GM12878 (cell line): ENCODE results near the gene TNFAIP8L1. TPM values are rescaled to one million over a fixed set of nuclear protein-coding genes. Genes with fewer than 3 reads are reported as not detected.

Source experiments
- ATAC-seq: fragments of 200-7000 bp; cut with Tn5 transposase; 3 replicates; pipeline ENCODE4 v1.9.1; 2020; ENCODE audit warnings: mild to moderate bottlenecking, moderate library complexity
- BruUV-seq: library from RNA; stranded (reverse); fragments of 400-500 nt; replicated peaks from 2 replicates; lab custom pipeline; 2021; lab: Mats Ljungman, UMichigan
- CTCF ChIA-PET: fragments of 300-600 bp; sonication (Branson Sonifier 250); formaldehyde crosslinking; extraction: SDS; loops from one replicate; lab custom pipeline; 2021; ENCODE audit warnings: inconsistent platforms; lab: Yijun Ruan, JAX
- POLR2A ChIA-PET: fragments of 350-600 bp; formaldehyde crosslinking; extraction: SDS; loops from one replicate; lab custom pipeline; 2021; ENCODE audit warnings: inconsistent platforms; lab: Charles Lee
- RAD21 ChIA-PET: fragments of 300-600 bp; sonication (Branson Sonifier 250); formaldehyde crosslinking; loops from one replicate; lab custom pipeline; 2023; ENCODE audit warnings: antibody characterized with exemption; ENCODE audit not compliant: unreplicated experiment; lab: Charles Lee
- SMC1A ChIA-PET: fragments of 300-600 bp; sonication (Branson Sonifier 250); formaldehyde crosslinking; loops from one replicate; lab custom pipeline; 2023; ENCODE audit not compliant: unreplicated experiment, uncharacterized antibody; lab: Charles Lee
- DNase-seq: peaks from one replicate; pipeline ENCODE4 v3.0.0-alpha.2; 2011; ENCODE audit warnings: low read depth, low spot score
- FAIRE-seq: peaks from 3 replicates; lab custom pipeline; 2011; peaks lifted over from hg19 to GRCh38; lab: Jason Lieb, UNC
- H2AFZ ChIP-seq: 2 replicates; pipeline ENCODE4 v1.6.0; 2011; ENCODE audit warnings: low read depth, low read length, control low read depth; ENCODE audit not compliant: control insufficient read depth
- H3K27ac ChIP-seq: 2 replicates; pipeline ENCODE4 v1.5.1; 2011; ENCODE audit warnings: control low read depth; ENCODE audit not compliant: control insufficient read depth, insufficient read depth
- H3K27me3 ChIP-seq, 2 experiments: replicated peaks in 1 of 2; 2 replicates each; pipeline versions ENCODE4 v1.6.0 to v1.6.1; 2011; ENCODE audit warnings: low read length in 1 of 2; ENCODE audit not compliant: control insufficient read depth in 2 of 2, insufficient read depth in 2 of 2
- H3K36me3 ChIP-seq, 2 experiments: 2 replicates each; pipeline ENCODE4 v1.5.1; 2011; ENCODE audit warnings: low read length in 1 of 2; ENCODE audit not compliant: control insufficient read depth in 2 of 2, insufficient read depth in 2 of 2
- H3K4me1 ChIP-seq: 2 replicates; pipeline ENCODE4 v1.6.1; 2011; ENCODE audit warnings: mild to moderate bottlenecking, low read length, moderate library complexity, mixed read lengths; ENCODE audit not compliant: control insufficient read depth, insufficient read depth
- H3K4me2 ChIP-seq: 2 replicates; pipeline ENCODE4 v1.6.0; 2011; ENCODE audit warnings: control low read depth; ENCODE audit not compliant: control insufficient read depth, insufficient read depth
- H3K4me3 ChIP-seq: fragments of 200-600 bp; sonication (generic); 2 replicates; pipeline ENCODE4 v1.5.1; 2016
- H3K79me2 ChIP-seq: 2 replicates; pipeline ENCODE4 v1.6.0; 2011; ENCODE audit warnings: low read length; ENCODE audit not compliant: control insufficient read depth, insufficient read depth
- H3K9ac ChIP-seq: 2 replicates; pipeline ENCODE4 v1.8.0; 2011; ENCODE audit warnings: low read length, control low read depth, mixed read lengths; ENCODE audit not compliant: control insufficient read depth, insufficient read depth
- H3K9me3 ChIP-seq: replicated peaks from 3 replicates; pipeline ENCODE4 v1.5.1; 2011; ENCODE audit warnings: mild to moderate bottlenecking, low read length; ENCODE audit not compliant: control insufficient read depth, insufficient read depth
- H4K20me1 ChIP-seq: 2 replicates; pipeline ENCODE4 v1.6.0; 2011; ENCODE audit not compliant: control insufficient read depth, insufficient read depth
- CBX5 ChIP-seq: sonication (generic); IDR thresholded peaks from 2 replicates; pipeline ENCODE4 v1.6.1; 2016; ENCODE audit warnings: low read depth, moderate library complexity, mild to moderate bottlenecking, inconsistent platforms
- ETV6 ChIP-seq, 2 experiments: fragments of 450-650 bp in 1 of 2; IDR thresholded peaks in 1 of 2; conservative IDR thresholded peaks in 1 of 2; 2 replicates each; pipeline ENCODE4 v1.6.1; 2014; ENCODE audit warnings: antibody characterized with exemption in 1 of 2, borderline replicate concordance in 1 of 2, low read depth in 1 of 2, mild to moderate bottlenecking in 1 of 2, moderate library complexity in 1 of 2
- JUND ChIP-seq: IDR thresholded peaks from 2 replicates; pipeline ENCODE4 v1.6.1; 2012; ENCODE audit warnings: low read depth, mild to moderate bottlenecking, low read length, improper control_type of control experiment, moderate library complexity
- MTA2 ChIP-seq: fragments of 450-650 bp; IDR thresholded peaks from 2 replicates; pipeline ENCODE4 v1.6.1; 2016; ENCODE audit warnings: low read depth, mild to moderate bottlenecking, moderate library complexity
- MYB ChIP-seq: fragments of 150-350 bp; IDR thresholded peaks from 2 replicates; pipeline ENCODE4 v1.6.1; 2014; ENCODE audit warnings: mild to moderate bottlenecking, low read depth, low read length, borderline replicate concordance
- NBN ChIP-seq: fragments of 450-650 bp; IDR thresholded peaks from 2 replicates; pipeline ENCODE4 v1.6.1; 2016
- NR2C2 ChIP-seq: IDR thresholded peaks from 2 replicates; pipeline ENCODE4 v1.6.1; 2011; ENCODE audit warnings: borderline replicate concordance, low read depth; ENCODE audit not compliant: control insufficient read depth, insufficient read length
- RBBP5 ChIP-seq: fragments of 200-600 bp; sonication (generic); conservative IDR thresholded peaks from 2 replicates; pipeline ENCODE4 v1.6.1; 2016
- SIN3A ChIP-seq: IDR thresholded peaks from 2 replicates; pipeline ENCODE4 v1.6.1; 2012; ENCODE audit warnings: low read depth, low read length, improper control_type of control experiment
- TARDBP ChIP-seq: IDR thresholded peaks from 2 replicates; pipeline ENCODE4 v1.6.1; 2016; ENCODE audit warnings: borderline replicate concordance
- ZNF24 ChIP-seq: fragments of 450-650 bp; IDR thresholded peaks from 2 replicates; pipeline ENCODE4 v1.6.1; 2017; ENCODE audit warnings: antibody characterized with exemption, mild to moderate bottlenecking
- WGBS: methylation state at CpG from one replicate; pipeline ENCODE4 v1.1.6; 2016; ENCODE audit warnings: low lambda C conversion rate; ENCODE audit not compliant: insufficient replicate concordance, insufficient coverage; ENCODE audit errors: missing lambda C conversion rate; 5-methylcytosine and 5-hydroxymethylcytosine counted together
- in situ Hi-C: fragments of 300-500 bp; cut with MboI; formaldehyde crosslinking; loops from 9 replicates; pipeline ENCODE4 v1.14.3; 2018; ENCODE audit warnings: mixed read lengths
- intact Hi-C: fragments of 100-400 bp; cut with micrococcal nuclease; formaldehyde crosslinking; loops from one replicate; pipeline ENCODE4 v1.14.2; 2022; ENCODE audit not compliant: unreplicated experiment
- polyA plus RNA-seq, 11 experiments: library from polyadenylated mRNA; depleted of rRNA in 4 of 11; unstranded in 6 of 11; stranded (reverse) in 5 of 11; fragments of >200 nt; fragmentation: Nextera tagmentation in 4 of 11; fragmentation: Illumina TruSeq in 1 of 11; extraction: Ambion mirVana in 4 of 11; extraction: Trizol in 1 of 11; gene quantifications; 1 replicate in 1 of 11; 2 replicates in 10 of 11; pipeline versions ENCODE4 v1.2.1 to v1.2.3, GENCODE V29; 2011 to 2016; ENCODE audit warnings: inconsistent platforms in 2 of 11, missing spikeins in 2 of 11, low read depth in 1 of 11
- total RNA-seq, 4 experiments: library from RNA; depleted of rRNA in 3 of 4; stranded (reverse); fragments of >200 nt in 3 of 4; fragmentation: Illumina TruSeq in 1 of 4; extraction: Trizol in 1 of 4; gene quantifications; 2 replicates each; pipeline versions ENCODE4 v1.2.1 to v1.2.3, GENCODE V29; 2013 to 2021
- TF ChIP-seq, protein P1 (sequence below): IDR thresholded peaks from 2 replicates; pipeline ENCODE4 v1.6.1; 2012; ENCODE audit warnings: low read depth, low read length, improper control_type of control experiment
- TF ChIP-seq, protein P2 (sequence below): IDR thresholded peaks from 2 replicates; pipeline ENCODE4 v1.6.1; 2012; ENCODE audit warnings: mild to moderate bottlenecking, low read depth, low read length

Gene TNFAIP8L1
- total and polyA plus RNA-seq, 10 of the 15 experiments (the other 5 are each of a cell fraction or from before 2014, with no cell fraction given), result 0.93 to 12.7 (median 8.6) TPM

DNA sequence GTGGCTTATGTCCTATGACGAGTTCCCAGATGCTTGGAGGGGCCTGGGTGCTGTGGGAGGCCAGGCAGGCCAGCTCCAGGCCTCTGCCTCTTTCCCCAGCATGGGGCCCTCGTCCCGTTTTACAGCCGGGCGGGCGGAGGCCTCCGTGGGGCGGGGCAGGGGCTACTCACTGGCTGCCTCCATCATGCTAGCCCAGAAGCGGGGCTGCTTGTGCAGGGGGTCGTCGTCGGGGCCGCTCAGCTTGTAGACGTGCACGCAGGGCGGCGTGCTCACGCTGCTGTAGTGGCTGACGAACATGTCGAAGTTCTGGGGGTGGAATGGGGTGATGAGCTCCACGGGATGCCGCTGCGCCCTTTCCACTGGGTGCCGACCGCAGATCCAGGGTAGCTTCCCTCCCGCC lies 49.3 kb downstream of the TNFAIP8L1 start:
- ChIA-PET SMC1A (no interaction called here), POLR2A (no interaction called here), RAD21 (no interaction called here), CTCF (no interaction called here)
- 100% methylated on average over 12 of the region's 26 CpGs for WGBS
- no peak overlapping the region for H3K9ac ChIP-seq
- in situ Hi-C loops, result no loop called here
- TF ChIP-seq ZNF24 (no peak), CBX5 (no peak)
- no peak for DNase-seq
- H3K27ac ChIP-seq, result no peak overlapping the region
- H3K4me3 ChIP-seq, result no peak overlapping the region
- H2AFZ ChIP-seq, result no peak overlapping the region
- no peaks in the 10 kb centered on the region for H4K20me1 ChIP-seq
- no peak for ATAC-seq
- no TSS peak for BruUV-seq
- no peaks in the 10 kb centered on the region for H3K4me1 ChIP-seq
- no peak for FAIRE-seq
- no peaks in the 10 kb centered on the region for H3K79me2 ChIP-seq
- no peak overlapping the region for H3K4me2 ChIP-seq
- no peaks in the 10 kb centered on the region for H3K9me3 ChIP-seq
- peaks cover 24 to 29% of the 10 kb centered on the region in 2 experiments; a peak in 3 of 4 replicates for H3K36me3 ChIP-seq
- H3K27me3 ChIP-seq, result no peaks in the 10 kb centered on the region
- intact Hi-C loops, result no loop called here

DNA sequence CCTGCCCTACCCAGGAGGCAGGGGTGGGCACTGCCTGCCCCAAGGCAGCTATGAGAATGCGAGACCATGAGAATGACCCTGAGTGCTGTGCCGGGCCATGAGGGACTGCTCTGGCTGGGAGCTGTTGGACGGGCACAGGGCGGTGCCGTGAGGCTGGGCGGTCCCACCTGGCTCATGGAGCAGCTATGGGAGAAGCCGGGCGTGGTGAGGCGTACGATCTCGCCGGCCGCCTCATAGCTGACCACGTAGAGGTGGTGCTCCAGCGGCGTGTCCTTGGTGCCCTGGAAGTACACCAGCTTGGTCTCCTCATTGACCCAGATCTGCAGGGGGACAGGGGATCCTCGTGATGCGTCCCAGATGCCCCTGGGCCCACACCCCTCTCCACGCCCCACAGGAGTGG lies 50.1 kb downstream of the TNFAIP8L1 start:
- H3K27me3 ChIP-seq, result no peaks in the 10 kb centered on the region
- intact Hi-C loops, result no loop called here
- ChIA-PET CTCF (no interaction called here), POLR2A (no interaction called here), SMC1A (no interaction called here), RAD21 (no interaction called here)
- H3K9ac ChIP-seq, result no peak overlapping the region
- ATAC-seq (no peak), DNase-seq (no peak), FAIRE-seq (no peak)
- H3K79me2 ChIP-seq, result no peaks in the 10 kb centered on the region
- H3K27ac ChIP-seq, result no peak overlapping the region
- no peaks in the 10 kb centered on the region for H3K9me3 ChIP-seq
- H3K36me3 ChIP-seq, result peaks cover 25 to 34% of the 10 kb centered on the region in 2 experiments; a peak in 3 of 4 replicates
- H3K4me3 ChIP-seq, result no peak overlapping the region
- 98% methylated on average over 19 of the region's 19 CpGs for WGBS
- no peaks in the 10 kb centered on the region for H4K20me1 ChIP-seq
- no peaks in the 10 kb centered on the region for H3K4me1 ChIP-seq
- H2AFZ ChIP-seq, result no peak overlapping the region
- in situ Hi-C loops, result no loop called here
- BruUV-seq, result no TSS peak
- no peak overlapping the region for H3K4me2 ChIP-seq
- TF ChIP-seq NBN, result no peak
- TF ChIP-seq, protein P1, sequence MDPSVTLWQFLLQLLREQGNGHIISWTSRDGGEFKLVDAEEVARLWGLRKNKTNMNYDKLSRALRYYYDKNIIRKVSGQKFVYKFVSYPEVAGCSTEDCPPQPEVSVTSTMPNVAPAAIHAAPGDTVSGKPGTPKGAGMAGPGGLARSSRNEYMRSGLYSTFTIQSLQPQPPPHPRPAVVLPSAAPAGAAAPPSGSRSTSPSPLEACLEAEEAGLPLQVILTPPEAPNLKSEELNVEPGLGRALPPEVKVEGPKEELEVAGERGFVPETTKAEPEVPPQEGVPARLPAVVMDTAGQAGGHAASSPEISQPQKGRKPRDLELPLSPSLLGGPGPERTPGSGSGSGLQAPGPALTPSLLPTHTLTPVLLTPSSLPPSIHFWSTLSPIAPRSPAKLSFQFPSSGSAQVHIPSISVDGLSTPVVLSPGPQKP, result no peak
- no peak for TF ChIP-seq TARDBP
- no peak for TF ChIP-seq NR2C2
- TF ChIP-seq, protein P2, sequence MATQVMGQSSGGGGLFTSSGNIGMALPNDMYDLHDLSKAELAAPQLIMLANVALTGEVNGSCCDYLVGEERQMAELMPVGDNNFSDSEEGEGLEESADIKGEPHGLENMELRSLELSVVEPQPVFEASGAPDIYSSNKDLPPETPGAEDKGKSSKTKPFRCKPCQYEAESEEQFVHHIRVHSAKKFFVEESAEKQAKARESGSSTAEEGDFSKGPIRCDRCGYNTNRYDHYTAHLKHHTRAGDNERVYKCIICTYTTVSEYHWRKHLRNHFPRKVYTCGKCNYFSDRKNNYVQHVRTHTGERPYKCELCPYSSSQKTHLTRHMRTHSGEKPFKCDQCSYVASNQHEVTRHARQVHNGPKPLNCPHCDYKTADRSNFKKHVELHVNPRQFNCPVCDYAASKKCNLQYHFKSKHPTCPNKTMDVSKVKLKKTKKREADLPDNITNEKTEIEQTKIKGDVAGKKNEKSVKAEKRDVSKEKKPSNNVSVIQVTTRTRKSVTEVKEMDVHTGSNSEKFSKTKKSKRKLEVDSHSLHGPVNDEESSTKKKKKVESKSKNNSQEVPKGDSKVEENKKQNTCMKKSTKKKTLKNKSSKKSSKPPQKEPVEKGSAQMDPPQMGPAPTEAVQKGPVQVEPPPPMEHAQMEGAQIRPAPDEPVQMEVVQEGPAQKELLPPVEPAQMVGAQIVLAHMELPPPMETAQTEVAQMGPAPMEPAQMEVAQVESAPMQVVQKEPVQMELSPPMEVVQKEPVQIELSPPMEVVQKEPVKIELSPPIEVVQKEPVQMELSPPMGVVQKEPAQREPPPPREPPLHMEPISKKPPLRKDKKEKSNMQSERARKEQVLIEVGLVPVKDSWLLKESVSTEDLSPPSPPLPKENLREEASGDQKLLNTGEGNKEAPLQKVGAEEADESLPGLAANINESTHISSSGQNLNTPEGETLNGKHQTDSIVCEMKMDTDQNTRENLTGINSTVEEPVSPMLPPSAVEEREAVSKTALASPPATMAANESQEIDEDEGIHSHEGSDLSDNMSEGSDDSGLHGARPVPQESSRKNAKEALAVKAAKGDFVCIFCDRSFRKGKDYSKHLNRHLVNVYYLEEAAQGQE, result no peak
- TF ChIP-seq JUND, result no peak
- no peak for TF ChIP-seq RBBP5
- TF ChIP-seq SIN3A, result no peak
- no peak for TF ChIP-seq ETV6 (conservative IDR thresholded peaks at IDR 0.05 in 1 of 2, IDR thresholded peaks at IDR 0.05 in 1 of 2; ENCODE audit: borderline replicate concordance in 1 of 2, low read depth in 1 of 2)
- TF ChIP-seq MYB, result no peak
- TF ChIP-seq MTA2, result no peak
